Esophagus (tissue), 2 donors: Measurements from ENCODE around the gene KLHL8. TPM values are rescaled to one million over a fixed set of nuclear protein-coding genes. Genes with fewer than 3 reads are reported as not detected.
"Not testable (repeated sequence)": the region's sequence is repeated elsewhere in the genome, so short reads cannot be mapped to it uniquely, and the experiment has no call there.

ENCODE experiments used
- H3K27ac ChIP-seq, 2 donors: one replicate each; pipeline ENCODE4 v1.5.1; 2013; ENCODE audit warnings: low read depth in 2 of 2, mild to moderate bottlenecking in 2 of 2, inconsistent platforms in 1 of 2, low read length in 1 of 2, moderate library complexity in 1 of 2
- H3K27me3 ChIP-seq, 2 donors: one replicate each; pipeline ENCODE4 v1.6.1; 2013; ENCODE audit warnings: low read length in 2 of 2, control low read depth in 1 of 2, mild to moderate bottlenecking in 1 of 2; ENCODE audit not compliant: insufficient read depth in 2 of 2, control insufficient read depth in 1 of 2
- H3K36me3 ChIP-seq, 2 donors: one replicate each; pipeline ENCODE4 v1.6.1; 2013; ENCODE audit warnings: low read length in 1 of 2; ENCODE audit not compliant: control insufficient read depth in 2 of 2, insufficient read depth in 2 of 2
- H3K4me1 ChIP-seq, 2 donors: one replicate each; pipeline ENCODE4 v1.6.1; 2013; ENCODE audit warnings: low read length in 1 of 2; ENCODE audit not compliant: control insufficient read depth in 2 of 2, insufficient read depth in 2 of 2
- H3K4me3 ChIP-seq, 2 donors: one replicate each; pipeline ENCODE4 v1.5.1; 2013; ENCODE audit warnings: low read length in 2 of 2, mild to moderate bottlenecking in 2 of 2, low read depth in 1 of 2, moderate library complexity in 1 of 2
- H3K9me3 ChIP-seq, 2 donors: one replicate each; pipeline ENCODE4 v1.6.1; 2013; ENCODE audit warnings: mild to moderate bottlenecking in 2 of 2, low read depth in 1 of 2, low read length in 1 of 2, moderate library complexity in 1 of 2; ENCODE audit not compliant: control insufficient read depth in 2 of 2, insufficient read depth in 1 of 2
- WGBS, 2 donors: extraction: QIAGEN DNeasy Blood & Tissue Kit; methylation state at CpG; one replicate each; pipeline ENCODE4 v1.1.7; 2013; 5-methylcytosine and 5-hydroxymethylcytosine counted together
- polyA plus RNA-seq, 2 donors: library from polyadenylated mRNA; stranded (reverse); fragments of 200-250 nt; gene quantifications; one replicate each; pipeline ENCODE4 v1.2.3, GENCODE V29; 2013
- donor health status: healthy with polysubstance abuse.
- donor health status: Bipolar disorder and iron deficiency.

The KLHL8 gene
- polyA plus RNA-seq, 2 donors: 1.3 to 2.4 TPM

DNA sequence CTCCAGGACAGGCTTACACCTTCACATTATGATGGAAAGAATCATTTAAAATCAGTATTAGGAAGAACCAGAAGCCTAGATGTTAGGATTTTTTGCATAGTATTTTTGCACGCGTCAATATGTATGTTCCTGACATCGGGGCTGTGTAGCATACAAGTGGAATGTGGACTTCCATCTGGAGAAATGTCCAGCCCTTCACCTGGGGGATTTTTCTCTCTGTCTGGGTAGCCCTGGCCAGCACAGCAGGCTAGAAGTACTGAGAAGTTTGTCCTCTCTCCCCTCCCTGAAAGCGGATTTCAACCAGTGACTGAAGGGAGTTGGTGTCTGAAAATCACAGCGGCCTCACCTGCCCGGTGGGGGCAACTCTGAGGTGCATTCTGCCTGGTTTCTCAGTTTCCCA is 10.4 kb upstream of the KLHL8 start:
- H3K27ac ChIP-seq: no peak overlapping the region
- no peaks in the 10 kb centered on the region for H3K36me3 ChIP-seq
- no peaks in the 10 kb centered on the region for H3K9me3 ChIP-seq
- H3K4me3 ChIP-seq: no peak overlapping the region
- no peaks in the 10 kb centered on the region for H3K4me1 ChIP-seq
- no peaks in the 10 kb centered on the region for H3K27me3 ChIP-seq
- WGBS, 2 donors: 87 to 88% methylated on average over 6 of the region's 6 CpGs

- Histone ChIP-seq H3K36me3 (no peaks in the 10 kb centered on the region), H3K9me3 (no peaks in the 10 kb centered on the region), H3K4me1 (no peaks in the 10 kb centered on the region), H3K4me3 (no peak overlapping the region), H3K27ac (no peak overlapping the region), H3K27me3 (no peaks in the 10 kb centered on the region)
- WGBS, 2 donors: 75 to 80% methylated on average over 3 of the region's 3 CpGs
Measured at GRCh38 chr4:87229979-87230378, 9.6 kb upstream of the KLHL8 start.

- Histone ChIP-seq H3K27me3 (no peaks in the 10 kb centered on the region), H3K4me1 (no peaks in the 10 kb centered on the region), H3K9me3 (no peaks in the 10 kb centered on the region), H3K36me3 (no peaks in the 10 kb centered on the region), H3K27ac (no peak overlapping the region), H3K4me3 (no peak overlapping the region)
- WGBS, 2 donors: 80 to 83% methylated on average over 2 of the region's 2 CpGs
Measured at GRCh38 chr4:87228262-87228860, 7.9 kb upstream of the KLHL8 start.

DNA sequence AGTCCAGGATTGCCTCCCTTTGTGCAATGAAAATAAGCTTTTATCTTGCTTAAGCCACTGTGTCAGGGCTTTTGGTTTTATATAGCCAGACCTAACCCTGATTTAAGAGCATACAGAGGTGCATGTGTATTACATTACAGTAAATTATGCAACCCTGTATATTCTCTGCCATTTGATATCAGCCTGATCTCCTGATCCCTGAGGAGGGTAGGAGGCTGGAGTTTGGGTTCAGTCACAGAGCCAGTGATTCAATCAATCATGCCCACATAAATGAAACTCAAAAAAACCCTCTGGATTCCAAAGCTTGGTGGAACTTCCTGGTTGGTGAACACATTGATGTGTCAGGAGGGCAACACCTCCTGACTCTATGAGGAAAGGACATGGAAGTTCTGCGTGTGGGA is 7.3 kb upstream of the KLHL8 start:
- WGBS, 2 donors: 88 to 91% methylated on average over 1 of the region's 1 CpG
- no peak overlapping the region for H3K4me3 ChIP-seq
- H3K36me3 ChIP-seq: no peaks in the 10 kb centered on the region
- H3K27me3 ChIP-seq: no peaks in the 10 kb centered on the region
- no peak overlapping the region for H3K27ac ChIP-seq
- no peaks in the 10 kb centered on the region for H3K4me1 ChIP-seq
- H3K9me3 ChIP-seq: no peaks in the 10 kb centered on the region

GRCh38 chr4:87225936-87226335 is 5.5 kb upstream of the KLHL8 start:
- Histone ChIP-seq H3K9me3 (no peaks in the 10 kb centered on the region), H3K4me1 (no peaks in the 10 kb centered on the region), H3K36me3 (no peaks in the 10 kb centered on the region), H3K4me3 (no peak overlapping the region), H3K27me3 (no peaks in the 10 kb centered on the region), H3K27ac (no peak overlapping the region)
- 89 to 92% methylated on average over 5 of the region's 5 CpGs for WGBS, 2 donors

GRCh38 chr4:87224141-87224923 is 3.9 kb upstream of the KLHL8 start:
- Histone ChIP-seq H3K27ac (no peak overlapping the region), H3K9me3 (no peaks in the 10 kb centered on the region), H3K27me3 (no peaks in the 10 kb centered on the region), H3K4me1 (no peaks in the 10 kb centered on the region), H3K36me3 (no peaks in the 10 kb centered on the region), H3K4me3 (no peak overlapping the region)
- 47 to 52% methylated on average over 10 of the region's 10 CpGs for WGBS, 2 donors

DNA sequence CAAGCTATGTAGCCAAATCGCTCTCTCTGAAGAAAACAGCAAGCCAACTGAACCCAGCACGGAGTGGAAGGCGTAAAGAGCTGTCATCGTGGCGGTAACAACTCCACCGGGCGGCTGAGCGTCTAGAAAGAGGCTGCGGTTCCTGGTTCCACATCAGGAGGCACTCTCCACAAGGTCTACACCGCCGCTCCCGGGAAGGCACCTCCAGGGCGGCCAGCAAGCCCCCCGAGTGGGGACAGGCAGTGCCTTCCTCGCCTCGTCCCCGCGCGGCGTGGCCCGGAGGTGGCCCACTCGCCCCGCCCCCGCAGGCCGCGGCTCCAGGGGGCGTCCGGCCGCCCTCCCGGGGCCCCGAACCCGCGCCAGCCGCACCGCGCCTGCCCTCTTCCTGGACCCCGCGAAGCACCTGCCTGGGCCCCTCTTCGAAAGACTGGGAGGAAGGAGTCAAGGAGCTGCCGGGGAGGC is 755 bp downstream of the KLHL8 start:
- H3K27ac ChIP-seq: peak overlapping the region; percentile 75 to 96
- WGBS, 2 donors: 1% methylated on average over 20 to 40 of the region's 40 CpGs
- no peaks in the 10 kb centered on the region for H3K9me3 ChIP-seq
- no peaks in the 10 kb centered on the region for H3K36me3 ChIP-seq
- H3K4me3 ChIP-seq: peak overlapping the region; percentile 97 to 99
- no peaks in the 10 kb centered on the region for H3K4me1 ChIP-seq
- H3K27me3 ChIP-seq: no peaks in the 10 kb centered on the region

DNA sequence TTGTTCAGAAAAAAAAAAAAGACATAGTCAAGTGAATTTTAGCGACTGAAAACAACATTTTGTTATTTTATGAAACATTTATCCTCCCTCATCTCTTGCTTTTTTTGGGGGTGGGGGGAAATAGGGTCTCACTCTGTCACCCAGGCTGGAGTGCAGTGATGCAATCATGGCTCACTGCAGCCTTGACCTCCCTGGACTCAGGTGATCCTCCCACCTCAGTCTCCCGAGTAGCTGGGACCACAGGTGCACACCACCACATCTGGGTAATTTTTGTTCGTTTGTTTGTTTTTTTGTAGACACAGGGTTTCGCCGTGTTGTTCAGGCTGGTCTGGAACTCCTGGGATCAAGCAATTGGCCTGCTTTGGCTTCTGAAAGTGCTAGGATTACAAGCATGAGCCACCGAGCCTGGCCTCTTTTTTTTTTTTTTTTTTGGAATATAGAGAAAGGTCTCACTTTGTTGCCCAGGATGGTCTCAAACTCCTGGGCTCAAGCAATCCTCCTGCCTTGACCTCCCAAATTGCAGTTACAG is 3.1 kb downstream of the KLHL8 start:
- H3K4me1 ChIP-seq, H3K36me3 ChIP-seq, H3K27ac ChIP-seq, H3K27me3 ChIP-seq, H3K9me3 ChIP-seq, H3K4me3 ChIP-seq: not testable (repeated sequence)
- WGBS, 2 donors: 87 to 88% methylated on average over 6 of the region's 6 CpGs

DNA sequence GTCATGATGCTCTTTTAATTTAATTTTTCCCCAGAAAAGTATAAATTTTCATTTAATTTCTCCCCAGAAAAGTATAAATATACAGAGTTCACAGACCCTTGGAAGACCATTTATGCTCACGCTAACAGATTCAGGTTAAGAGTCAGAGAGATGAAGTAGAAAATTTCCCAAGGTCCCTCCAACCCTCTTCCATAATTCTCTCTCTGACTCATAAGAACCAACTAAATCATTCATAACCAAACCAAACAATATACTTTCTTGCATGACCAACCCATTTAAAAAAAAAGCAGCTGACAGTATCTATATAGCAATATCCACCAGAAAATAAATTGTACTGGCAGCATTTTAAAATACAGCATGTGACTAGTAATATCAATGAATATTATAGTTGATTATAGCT is 3.9 kb downstream of the KLHL8 start:
- no peaks in the 10 kb centered on the region for H3K27me3 ChIP-seq
- no peak overlapping the region for H3K4me3 ChIP-seq
- no peaks in the 10 kb centered on the region for H3K9me3 ChIP-seq
- H3K4me1 ChIP-seq: no peaks in the 10 kb centered on the region
- H3K27ac ChIP-seq: no peak overlapping the region
- 91 to 100% methylated on average over 1 of the region's 1 CpG for WGBS, 2 donors
- H3K36me3 ChIP-seq: no peaks in the 10 kb centered on the region
